ENCODE results near the gene PYGO2.
A peak's percentile ranks its signal among the peaks of the same experiment; 100 is the strongest.
"Not testable (repeated sequence)": the region's sequence is repeated elsewhere in the genome, so short reads cannot be mapped to it uniquely, and the experiment has no call there.

The PYGO2 gene

DNA sequence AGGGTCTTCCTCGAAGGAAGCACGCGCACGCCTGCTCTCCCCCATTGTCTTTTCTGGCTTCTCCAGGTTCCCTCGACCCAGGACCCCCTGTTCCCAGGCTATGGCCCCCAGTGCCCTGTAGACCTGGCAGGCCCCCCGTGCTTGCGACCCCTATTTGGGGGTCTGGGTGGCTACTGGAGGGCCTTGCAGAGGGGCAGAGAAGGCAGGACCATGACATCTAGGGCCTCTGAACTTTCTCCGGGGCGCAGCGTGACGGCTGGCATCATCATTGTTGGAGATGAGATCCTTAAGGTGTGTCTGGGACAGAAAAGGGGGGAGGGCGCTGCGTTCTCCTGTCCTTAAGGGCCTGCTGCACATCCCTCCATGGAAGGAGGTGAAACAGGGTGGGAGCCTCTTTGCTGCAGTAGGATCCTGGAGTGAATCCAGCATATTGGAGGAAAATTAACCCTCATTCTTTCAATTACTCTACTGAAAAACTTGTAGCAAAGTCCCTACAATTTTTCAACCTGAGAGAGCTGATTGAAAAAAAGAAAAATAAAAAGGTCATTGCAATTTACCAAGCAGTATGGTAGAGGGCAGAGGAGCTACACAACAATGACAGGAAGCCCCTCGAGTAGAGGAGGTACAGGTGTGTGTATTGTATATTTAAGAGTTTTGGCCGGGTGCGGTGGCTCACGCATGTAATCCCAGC is 22.3 kb upstream of the PYGO2 start:
- H3K4me3 ChIP-seq (ENCODE audit: low read length): peak overlapping the region; percentile 96
- TF ChIP-seq CTCF (conservative IDR thresholded peaks at IDR 0.05; ENCODE audit: low read length): no peak
- DNase-seq (ENCODE audit: low read depth): no peak

- H3K4me3 ChIP-seq (ENCODE audit: low read length): peak within 1 kb of the TSS; percentile 96
- DNase-seq (ENCODE audit: low read depth): peak; percentile 100
- TF ChIP-seq CTCF (conservative IDR thresholded peaks at IDR 0.05; ENCODE audit: low read length): no peak
These were observed 21.5 kb upstream of the PYGO2 start, which contains the start of gene FLAD1 for GRCh38 chr1:154982897-154983648. FLAD1 (plus strand) TSS chr1:154983344; CDS start chr1:154983695, 351 bp downstream.

GRCh38 chr1:154982341-154982740 is 20.8 kb upstream of the PYGO2 start:
- peak overlapping the region; percentile 62 for H3K4me3 ChIP-seq (ENCODE audit: low read length)
- TF ChIP-seq CTCF (conservative IDR thresholded peaks at IDR 0.05; ENCODE audit: low read length): no peak
- no peak for DNase-seq (ENCODE audit: low read depth)

DNA sequence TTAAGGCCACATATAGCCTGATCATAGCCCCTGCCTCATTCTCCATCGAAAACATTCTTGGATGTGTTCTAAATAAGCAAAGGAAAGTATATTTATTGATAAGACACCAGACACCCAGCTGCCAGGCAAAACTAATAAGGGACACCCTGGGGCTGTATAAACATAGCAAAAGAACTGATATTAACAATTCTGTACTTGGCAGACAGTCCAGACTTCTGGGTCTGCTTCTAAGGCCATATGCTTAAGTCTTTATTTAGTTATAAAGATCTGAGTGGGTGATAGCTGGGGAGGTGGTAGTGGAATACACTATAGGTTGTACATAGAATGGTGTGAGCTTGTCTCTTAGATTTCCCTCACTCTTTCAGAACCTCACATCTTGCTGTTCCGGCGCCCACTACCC is 16.8 kb upstream of the PYGO2 start:
- DNase-seq (ENCODE audit: low read depth): no peak
- no peak overlapping the region for H3K4me3 ChIP-seq (ENCODE audit: low read length)
- TF ChIP-seq CTCF (conservative IDR thresholded peaks at IDR 0.05; ENCODE audit: low read length): no peak

DNA sequence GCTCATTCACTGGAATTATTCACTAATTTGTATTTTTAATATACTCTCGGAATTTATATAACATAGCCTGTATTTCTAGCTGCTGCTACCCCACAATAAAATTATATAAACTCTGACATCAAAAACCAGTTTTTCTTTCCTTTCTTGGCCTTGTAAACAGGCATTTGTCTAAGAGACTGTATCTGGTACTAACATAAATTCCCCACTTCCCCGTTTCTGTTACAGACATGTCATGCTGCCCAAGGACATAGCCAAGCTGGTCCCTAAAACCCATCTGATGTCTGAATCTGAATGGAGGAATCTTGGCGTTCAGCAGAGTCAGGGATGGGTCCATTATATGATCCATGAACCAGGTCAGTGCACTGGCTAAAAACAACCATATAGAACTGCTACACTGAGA is 16.2 kb upstream of the PYGO2 start:
- not testable (repeated sequence) for H3K4me3 ChIP-seq (ENCODE audit: low read length); DNase-seq (ENCODE audit: low read depth)

- no peak for TF ChIP-seq CTCF (conservative IDR thresholded peaks at IDR 0.05; ENCODE audit: low read length)
- DNase-seq (ENCODE audit: low read depth): peak; percentile 55
These were observed 14.0 kb upstream of the PYGO2 start for GRCh38 chr1:154975409-154976059.

DNA sequence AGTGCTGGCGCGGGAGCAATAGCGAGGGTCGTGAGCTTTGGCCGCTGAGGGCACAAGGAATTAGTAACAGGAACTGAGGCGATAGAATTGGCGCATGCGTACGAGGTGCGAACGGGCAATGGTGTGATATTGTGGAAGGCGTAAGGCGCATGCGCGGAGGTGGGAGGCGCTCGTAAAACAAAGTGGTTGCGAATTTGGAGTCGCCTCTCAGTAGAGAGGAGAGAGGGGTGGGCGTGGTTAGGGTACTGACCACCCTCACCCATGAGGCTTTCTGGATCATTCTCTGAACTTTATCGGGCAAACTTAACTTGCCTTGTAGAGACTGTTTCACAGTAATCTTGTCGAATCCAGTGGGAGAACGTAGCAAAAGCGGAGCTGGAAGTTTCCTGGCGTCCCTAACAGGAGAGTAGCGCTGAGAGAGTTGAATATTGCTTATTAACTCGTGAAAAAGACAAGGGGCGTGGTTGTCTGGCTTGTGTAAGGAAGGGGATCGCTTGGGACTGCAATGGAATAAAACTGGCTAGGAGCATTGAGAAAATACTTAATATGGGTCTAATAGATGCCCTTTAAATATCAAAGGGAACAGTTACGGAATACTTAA is 13.3 kb upstream of the PYGO2 start:
- peak overlapping the region; percentile 77 for H3K4me3 ChIP-seq (ENCODE audit: low read length)
- peak; percentile 91 for DNase-seq (ENCODE audit: low read depth)
- TF ChIP-seq CTCF (conservative IDR thresholded peaks at IDR 0.05; ENCODE audit: low read length): no peak

More at GRCh38 chr1:154975409-154976059, 14.0 kb upstream of the PYGO2 start:
- H3K4me3 ChIP-seq (ENCODE audit: low read length): peak overlapping the region; percentile 77

Data from AG10803 (cell line).